Measurements from ENCODE around the gene PHOX2A.

Gene PHOX2A

DNA sequence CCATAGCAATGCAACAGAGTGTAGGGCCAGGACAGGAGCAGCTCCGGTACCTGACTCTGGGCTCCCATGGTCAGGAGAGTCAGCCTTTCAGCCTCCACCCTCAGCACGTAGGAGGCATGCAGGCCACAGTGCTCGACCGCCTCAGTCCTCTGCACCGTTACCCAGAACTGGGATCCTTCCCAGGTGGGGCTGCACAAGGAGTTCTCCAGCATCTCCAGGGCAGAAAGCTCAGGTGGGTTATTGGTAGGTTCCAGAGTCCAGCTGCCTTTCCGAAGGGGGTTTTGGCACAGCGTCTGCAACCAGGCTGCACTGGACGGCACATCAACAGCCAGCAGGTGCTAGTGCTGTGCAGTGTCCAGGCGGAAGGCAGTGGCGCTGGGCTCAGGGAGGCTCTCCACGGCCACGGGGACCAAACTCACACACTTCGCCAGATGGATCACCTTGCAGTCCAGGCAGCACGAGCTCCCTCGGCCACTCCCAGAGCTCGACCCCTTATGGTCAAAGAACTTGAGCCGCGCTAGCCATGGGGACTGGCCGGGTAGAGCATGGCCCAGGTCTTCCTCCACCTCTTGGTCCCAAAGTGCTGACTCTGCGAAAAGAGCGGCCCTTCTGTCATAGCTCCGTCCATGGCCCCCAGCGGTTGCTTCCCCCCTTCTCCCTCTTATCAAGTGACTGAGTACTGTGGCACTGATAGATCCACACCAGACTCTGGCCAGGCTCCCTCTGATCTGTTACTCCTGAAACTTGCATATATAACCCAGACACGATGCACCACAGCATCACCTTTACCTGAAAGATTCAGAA is 6.9 kb upstream of the PHOX2A start:
- no peak for DNase-seq (ENCODE audit: low read depth in 2 of 2, low spot score in 1 of 2)

DNA sequence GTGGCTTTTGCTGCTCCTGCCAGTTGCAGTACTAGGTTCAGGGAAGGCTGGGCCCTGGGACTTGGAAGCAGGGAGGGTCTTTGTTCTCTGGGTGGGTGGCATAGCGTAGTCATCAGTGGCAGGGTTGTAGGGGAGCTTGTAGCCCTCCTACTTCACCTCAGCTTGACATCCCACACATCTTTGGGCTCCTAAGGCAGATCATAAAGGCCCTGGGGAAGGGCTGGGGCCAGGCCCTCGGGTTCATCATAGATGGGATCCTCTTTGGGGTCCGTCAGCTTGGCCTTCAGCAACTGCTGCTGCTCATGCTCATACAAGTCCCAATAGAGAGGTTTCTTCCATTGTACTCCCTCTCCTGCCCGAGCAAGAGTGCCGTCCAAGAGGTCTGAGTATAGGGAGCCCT is 6.0 kb upstream of the PHOX2A start:
- DNase-seq (ENCODE audit: low read depth in 2 of 2, low spot score in 1 of 2): no peak

DNA sequence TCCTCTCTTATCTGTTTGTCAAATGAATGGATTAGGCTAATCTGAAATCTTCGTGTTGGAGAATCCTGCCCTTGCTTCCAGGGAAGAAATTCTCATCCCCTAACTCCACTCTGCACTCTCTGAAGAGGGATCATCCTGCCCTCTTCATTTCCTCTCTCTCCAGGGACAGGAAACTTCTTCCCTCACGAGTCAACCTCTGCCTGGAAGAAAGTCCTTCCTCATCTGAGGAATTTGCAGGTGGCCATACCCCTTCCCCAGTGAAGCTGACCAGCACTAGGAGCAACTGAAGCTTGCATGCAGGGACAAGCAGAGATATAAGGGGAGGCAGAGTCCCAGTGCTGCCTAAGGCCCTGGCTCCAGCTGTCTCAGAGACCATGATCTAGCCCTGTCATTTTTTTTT is 3.6 kb upstream of the PHOX2A start:
- no peak for DNase-seq (ENCODE audit: low read depth in 2 of 2, low spot score in 1 of 2)

DNA sequence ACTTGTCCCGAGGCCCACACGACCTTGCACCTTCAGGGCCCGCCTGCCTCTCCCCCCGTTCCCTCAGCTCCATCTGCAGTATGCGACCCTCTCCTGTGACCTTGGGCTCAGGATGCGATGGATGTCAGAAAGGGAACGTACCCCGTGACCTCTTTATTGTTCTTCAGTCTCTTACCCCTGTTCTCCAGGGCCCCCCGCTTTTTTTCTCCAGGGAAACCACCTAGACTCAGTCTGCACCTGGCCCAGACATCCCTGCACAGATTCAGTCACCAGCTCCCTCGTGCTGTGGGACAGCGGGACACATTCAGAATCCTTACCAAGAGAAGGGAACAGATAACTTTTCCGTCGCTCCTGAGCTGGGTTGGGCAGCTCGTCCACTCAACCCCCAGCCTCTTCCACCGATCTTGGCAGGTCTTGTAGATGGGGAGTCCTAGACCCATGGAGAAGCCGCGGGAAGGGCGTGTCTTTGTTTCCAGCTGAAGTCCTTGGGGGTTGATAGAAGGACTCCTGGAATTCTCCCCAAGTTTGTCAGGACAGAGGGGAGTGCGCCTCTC is 1.4 kb upstream of the PHOX2A start:
- DNase-seq (ENCODE audit: low read depth in 2 of 2, low spot score in 1 of 2): no peak

DNA sequence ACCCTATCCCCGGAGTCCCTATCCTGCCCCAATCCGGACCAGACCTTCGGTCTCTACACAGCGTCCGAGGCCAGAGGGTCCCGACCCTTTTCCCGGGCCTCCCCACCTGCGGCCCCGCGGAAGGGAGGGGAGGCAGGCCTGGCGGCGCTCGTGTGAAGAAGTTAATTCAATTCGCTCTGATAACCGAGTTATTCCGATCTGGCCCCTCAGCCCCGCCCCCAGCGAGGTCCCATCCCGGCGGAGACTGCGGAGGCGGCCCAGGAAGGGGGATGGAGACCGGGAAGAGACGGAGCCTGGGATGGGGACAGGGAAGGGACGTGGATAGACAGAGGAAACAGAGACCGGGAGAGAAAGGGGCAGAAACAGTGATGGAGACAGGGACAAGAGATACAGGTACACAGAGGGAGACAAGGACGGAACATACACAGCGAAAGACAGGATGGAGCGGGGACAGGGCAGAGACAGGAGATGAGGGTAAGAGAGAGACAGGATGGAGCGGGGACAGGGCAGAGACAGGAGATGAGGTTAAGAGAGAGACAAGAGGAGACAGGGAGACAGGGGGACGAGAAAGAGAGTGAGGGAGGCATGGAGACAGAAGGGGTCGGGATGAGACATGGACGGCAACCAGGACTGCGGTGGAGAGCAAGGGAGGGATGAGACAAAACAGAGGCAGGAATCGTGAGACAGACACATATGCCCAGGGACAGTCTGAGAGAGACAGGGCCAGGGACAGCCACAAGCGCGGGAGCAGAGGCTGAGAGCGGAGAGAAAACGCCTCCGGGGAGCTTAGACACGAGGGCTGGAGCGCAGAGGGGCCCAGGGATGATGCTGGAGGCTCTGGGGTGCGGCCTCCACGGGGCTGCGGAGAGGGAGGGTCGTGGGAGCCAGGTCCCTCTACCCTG is 636 bp upstream of the PHOX2A start:
- no peak for DNase-seq (ENCODE audit: low read depth in 2 of 2, low spot score in 1 of 2)

- DNase-seq (ENCODE audit: low read depth in 2 of 2, low spot score in 1 of 2): no peak
Observed at GRCh38 chr11:72243173-72244059, 560 bp downstream of the PHOX2A start.

DNA sequence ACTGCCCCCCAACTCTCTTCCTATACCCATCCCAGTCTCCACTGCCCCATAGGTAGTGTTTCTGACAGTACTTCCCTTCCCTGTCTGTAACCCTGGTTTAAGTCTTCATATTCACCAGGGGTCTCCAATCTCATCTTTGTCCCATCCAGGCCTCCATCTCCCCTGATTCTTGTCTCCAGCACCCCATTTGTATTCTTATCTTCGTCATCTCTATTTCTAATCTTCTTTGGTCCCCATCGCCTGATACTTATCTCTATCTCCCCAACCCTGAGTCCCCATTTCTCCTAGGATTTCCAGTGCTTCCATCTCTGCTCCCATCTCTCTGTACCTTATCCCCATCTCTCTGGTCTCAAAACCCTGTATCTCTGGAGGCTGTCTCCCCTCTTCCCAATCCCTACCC is 1.8 kb downstream of the PHOX2A start:
- DNase-seq (ENCODE audit: low read depth in 2 of 2, low spot score in 1 of 2): no peak

- DNase-seq (ENCODE audit: low read depth in 2 of 2, low spot score in 1 of 2): no peak
Observed at GRCh38 chr11:72241291-72241781, 2.6 kb downstream of the PHOX2A start.

DNA sequence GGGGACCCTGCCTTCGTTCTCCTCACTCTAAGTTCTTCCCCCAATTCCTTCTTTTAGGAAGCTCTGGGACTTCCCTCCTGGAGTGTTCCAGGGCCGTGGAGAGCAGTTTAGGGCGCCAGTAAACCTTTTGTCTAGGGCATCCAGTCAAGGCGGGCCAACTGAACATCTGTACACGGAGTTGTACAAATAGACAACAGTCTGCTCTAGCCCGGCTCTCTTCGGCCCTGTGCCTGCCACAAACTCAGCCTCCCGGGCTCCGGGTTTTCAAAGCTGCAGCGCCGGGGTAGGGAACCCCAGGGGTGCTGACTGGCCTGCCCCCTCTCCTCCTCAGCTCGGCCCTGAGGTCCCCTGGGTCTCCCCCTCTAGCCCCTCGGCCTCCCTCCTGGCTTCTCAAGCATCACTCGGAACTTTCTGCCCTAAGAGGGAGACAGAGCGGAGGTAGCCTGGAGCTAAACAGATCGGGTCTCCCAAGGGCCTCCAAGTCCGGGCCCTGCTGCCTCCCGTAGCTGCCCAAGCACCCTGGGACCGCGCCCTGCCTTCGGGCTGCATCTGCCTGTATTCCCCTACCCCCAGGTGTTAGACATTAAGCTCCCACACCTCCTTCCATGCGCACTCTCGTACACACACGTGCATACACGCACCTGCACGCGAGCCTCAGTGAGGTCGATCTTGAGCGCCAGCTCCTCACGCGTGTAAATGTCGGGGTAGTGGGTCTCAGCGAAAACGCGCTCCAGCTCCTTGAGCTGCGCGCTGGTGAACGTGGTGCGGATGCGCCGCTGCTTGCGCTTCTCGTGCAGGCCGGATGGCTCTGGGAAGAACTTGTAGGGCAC is 3.3 kb downstream of the PHOX2A start:
- DNase-seq (ENCODE audit: low read depth in 2 of 2, low spot score in 1 of 2): no peak

GRCh38 chr11:72239849-72240460 is 4.0 kb downstream of the PHOX2A start:
- DNase-seq (ENCODE audit: low read depth in 2 of 2, low spot score in 1 of 2): no peak

- no peak for DNase-seq (ENCODE audit: low read depth in 2 of 2, low spot score in 1 of 2)
Observed at GRCh38 chr11:72239313-72239848, 4.6 kb downstream of the PHOX2A start.

DNA sequence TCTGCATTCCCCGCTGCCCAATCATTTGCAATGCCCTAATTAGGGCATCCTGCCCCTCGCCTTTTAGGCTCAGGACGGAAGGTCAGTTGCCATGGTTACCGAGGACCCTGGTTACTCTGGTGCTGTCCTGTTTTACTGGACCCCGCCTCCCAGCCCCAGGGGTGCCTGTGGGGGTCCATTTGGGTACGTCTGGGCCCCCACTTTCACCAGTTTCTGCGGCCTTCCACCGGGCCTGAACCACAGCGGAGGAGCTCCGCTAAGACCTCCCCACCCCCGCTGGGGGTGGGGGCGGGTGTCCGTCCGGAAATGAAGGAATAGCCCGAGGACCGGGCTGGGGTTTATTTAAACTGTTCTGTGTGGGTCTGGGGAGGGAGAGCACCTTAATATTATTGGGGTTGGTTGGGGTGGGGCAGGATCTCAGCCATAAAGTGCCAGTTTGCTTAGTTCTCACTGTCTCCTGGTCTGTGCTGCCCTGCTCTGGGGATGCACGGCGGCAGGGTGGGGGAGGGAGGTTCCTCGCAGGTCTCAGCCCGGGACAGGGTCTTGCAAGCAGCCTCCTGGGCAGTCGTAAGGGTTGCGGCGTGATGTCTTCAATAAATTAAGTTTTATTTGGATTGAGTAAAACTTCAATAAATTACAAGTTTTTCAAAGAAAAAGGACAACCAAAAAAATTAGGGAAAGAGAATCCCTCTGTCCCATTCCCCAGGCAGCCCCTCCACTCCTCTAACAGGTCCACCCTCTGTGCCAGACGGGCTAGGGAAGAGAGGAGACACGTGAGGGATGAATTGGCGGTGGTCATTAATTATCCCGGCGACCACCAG is 5.3 kb downstream of the PHOX2A start:
- no peak for DNase-seq (ENCODE audit: low read depth in 2 of 2, low spot score in 1 of 2)

- no peak for DNase-seq (ENCODE audit: low read depth in 2 of 2, low spot score in 1 of 2)
Observed at GRCh38 chr11:72238040-72238450, 5.9 kb downstream of the PHOX2A start.

DNA sequence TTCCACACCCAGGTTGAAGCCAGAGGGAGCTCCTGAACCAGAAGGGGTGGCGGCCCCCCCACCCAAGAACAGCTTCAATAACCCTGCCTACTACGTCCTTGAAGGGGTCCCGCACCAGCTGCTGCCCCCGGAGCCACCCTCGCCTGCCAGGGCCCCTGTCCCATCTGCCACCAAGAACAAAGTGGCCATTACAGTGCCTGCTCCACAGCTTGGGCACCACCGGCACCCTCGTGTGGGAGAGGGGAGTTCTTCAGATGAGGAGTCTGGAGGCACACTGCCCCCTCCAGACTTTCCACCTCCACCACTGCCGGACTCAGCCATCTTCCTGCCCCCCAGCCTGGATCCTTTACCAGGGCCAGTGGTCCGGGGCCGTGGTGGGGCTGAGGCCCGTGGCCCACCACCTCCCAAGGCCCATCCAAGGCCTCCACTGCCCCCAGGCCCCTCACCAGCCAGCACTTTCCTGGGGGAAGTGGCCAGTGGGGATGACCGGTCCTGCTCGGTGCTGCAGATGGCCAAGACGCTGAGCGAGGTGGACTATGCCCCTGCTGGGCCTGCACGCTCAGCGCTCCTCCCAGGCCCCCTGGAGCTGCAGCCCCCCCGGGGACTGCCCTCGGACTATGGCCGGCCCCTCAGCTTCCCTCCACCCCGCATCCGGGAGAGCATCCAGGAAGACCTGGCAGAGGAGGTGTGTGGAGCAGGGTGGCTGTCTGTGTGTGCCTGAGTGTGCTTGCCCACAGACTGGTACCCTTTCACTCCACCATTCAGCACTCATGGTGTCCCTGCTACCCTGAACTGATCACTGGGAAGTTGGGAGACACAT is 6.7 kb downstream of the PHOX2A start:
- no peak for DNase-seq (ENCODE audit: low read depth in 2 of 2, low spot score in 1 of 2)

GRCh38 chr11:72236774-72237111 is 7.2 kb downstream of the PHOX2A start:
- DNase-seq (ENCODE audit: low read depth in 2 of 2, low spot score in 1 of 2): no peak

DNA sequence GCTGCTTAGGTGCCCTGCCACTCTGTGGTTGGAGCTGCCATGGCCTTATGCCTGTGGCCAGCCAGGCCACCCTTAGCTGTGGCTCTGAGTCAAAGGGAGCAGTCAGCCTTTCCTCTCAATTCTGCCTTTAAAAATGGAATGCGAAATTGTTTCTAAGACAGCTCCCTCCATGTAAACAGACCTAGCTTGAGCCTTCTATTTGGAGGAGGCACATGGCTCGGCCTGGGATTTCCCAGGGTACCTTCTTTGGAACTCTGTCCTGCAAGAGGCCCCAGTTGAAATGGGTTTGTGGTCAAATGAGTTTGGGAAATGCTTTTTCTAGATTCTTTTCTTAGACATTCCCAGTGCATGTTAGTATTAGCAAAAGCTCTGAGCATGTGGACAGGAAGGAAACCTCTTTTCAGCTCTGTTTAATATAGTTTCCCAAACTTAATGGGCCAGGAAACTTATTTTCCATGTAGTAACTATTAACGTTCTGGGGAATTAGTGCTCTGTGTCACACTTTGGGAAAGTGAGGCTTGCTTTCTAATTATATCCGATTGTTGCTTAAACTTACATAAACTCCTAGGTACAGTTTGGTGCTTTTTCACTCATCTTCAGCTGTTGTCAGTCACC is 7.8 kb downstream of the PHOX2A start:
- no peak for DNase-seq (ENCODE audit: low read depth in 2 of 2, low spot score in 1 of 2)

- DNase-seq (ENCODE audit: low read depth in 2 of 2, low spot score in 1 of 2): no peak
Observed at GRCh38 chr11:72235351-72236057, 8.5 kb downstream of the PHOX2A start.
